Breast epithelium (tissue), 4 donors: ENCODE results near the gene PMM2. TPM values are rescaled to one million over a fixed set of nuclear protein-coding genes. Genes with fewer than 3 reads are reported as not detected.

Source experiments
- DNase-seq, 2 donors: peaks; one replicate each; pipeline ENCODE4 v3.0.0-alpha.2; 2019; ENCODE audit warnings: low spot score in 2 of 2
- H3K27ac ChIP-seq, 2 donors: fragments of 200-600 bp; sonication (generic) in 1 of 2; one replicate each; pipeline ENCODE4 v1.5.1; 2016 to 2019; ENCODE audit warnings: mild to moderate bottlenecking in 1 of 2
- H3K27me3 ChIP-seq, 2 donors: fragments of 200-600 bp; sonication (generic) in 1 of 2; one replicate each; pipeline versions ENCODE4 v1.5.1 to v1.6.0; 2017 to 2019; ENCODE audit warnings: control low read depth in 1 of 2, mild to moderate bottlenecking in 1 of 2
- H3K36me3 ChIP-seq: fragments of 200-600 bp; one replicate; pipeline ENCODE4 v1.5.1; 2019
- H3K4me1 ChIP-seq, 2 donors: fragments of 200-600 bp; sonication (generic); one replicate each; pipeline ENCODE4 v1.5.1; 2016 to 2019; ENCODE audit warnings: control low read depth in 1 of 2
- H3K4me3 ChIP-seq, 3 donors: fragments of 200-600 bp; sonication (generic); 1 replicate in 2 of 3; 2 replicates in 1 of 3; pipeline ENCODE4 v1.5.1; 2016 to 2019; ENCODE audit warnings: mild to moderate bottlenecking in 3 of 3, moderate library complexity in 2 of 3
- H3K9me3 ChIP-seq, 2 donors: fragments of 200-600 bp; sonication (generic) in 1 of 2; one replicate each; pipeline ENCODE4 v1.5.1; 2016 to 2019; ENCODE audit warnings: control low read depth in 1 of 2
- CTCF ChIP-seq, 3 donors: fragments of 450-650 bp; IDR thresholded peaks; one replicate each; pipeline ENCODE4 v1.5.1; 2016 to 2017; ENCODE audit warnings: antibody characterized with exemption in 3 of 3, mild to moderate bottlenecking in 3 of 3, moderate library complexity in 3 of 3
- POLR2A ChIP-seq: fragments of 450-650 bp; IDR thresholded peaks from one replicate; pipeline ENCODE4 v1.6.1; 2016; ENCODE audit warnings: antibody characterized with exemption, mild to moderate bottlenecking, moderate library complexity
- POLR2AphosphoS5 ChIP-seq, 3 donors: sonication (generic); formaldehyde crosslinking; IDR thresholded peaks; one replicate each; pipeline ENCODE4 v1.6.1; 2017; ENCODE audit warnings: antibody characterized with exemption in 3 of 3
- intact Hi-C: fragments of 100-400 bp; cut with DNase I; formaldehyde crosslinking; loops from one replicate; pipeline ENCODE4 v1.15.1; 2023; ENCODE audit warnings: low total_unique reads
- total RNA-seq, 3 donors: library from RNA; depleted of rRNA; stranded (reverse); fragments of >200 nt; gene quantifications; one replicate each; pipeline ENCODE4 v1.1.0, GENCODE V29; 2016

The PMM2 gene
- total RNA-seq, 3 donors from 2014 or later, result 21.4 to 36.4 (median 33.8) TPM

DNA sequence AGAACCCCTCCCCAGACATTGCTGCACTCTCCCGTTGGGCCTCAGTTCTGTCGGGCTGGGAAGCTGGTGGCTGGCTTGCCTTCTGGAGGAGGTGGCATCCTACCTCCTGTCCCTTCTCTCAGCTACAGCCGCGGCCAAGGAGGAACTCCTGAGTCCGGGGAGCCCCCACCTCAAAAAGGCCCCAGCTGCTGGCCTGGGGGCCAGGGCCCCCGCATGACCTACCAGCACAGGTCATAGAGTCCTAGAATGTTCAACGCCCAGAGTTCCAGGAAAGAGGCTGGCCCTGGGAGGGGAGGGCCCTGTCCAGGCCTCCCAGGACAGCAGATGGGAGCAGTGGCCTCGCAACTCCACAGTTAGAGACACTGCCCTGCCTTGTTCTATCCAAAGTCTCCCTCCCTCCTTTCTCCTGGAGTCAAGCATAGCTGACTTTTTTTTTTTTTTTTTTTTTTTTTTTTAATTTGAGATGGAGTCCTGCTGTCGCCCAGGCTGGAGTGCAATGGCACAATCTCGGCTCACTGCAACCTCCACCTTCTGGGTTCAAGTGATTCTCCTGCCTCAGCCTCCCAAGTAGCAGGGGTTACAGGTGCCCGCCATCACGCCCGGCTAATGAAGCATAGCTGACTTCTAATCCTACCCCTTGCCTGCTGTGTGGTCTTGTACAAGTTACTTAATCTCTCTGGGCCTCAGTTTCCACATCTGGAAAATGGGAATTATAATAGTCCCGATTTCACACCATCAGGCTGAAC lies 64.1 kb downstream of the PMM2 start:
- no peak for DNase-seq
- peaks cover 0 to 19% of the 10 kb centered on the region in 2 donors for H3K4me1 ChIP-seq
- H3K9me3 ChIP-seq, result no peaks in the 10 kb centered on the region
- no peaks in the 10 kb centered on the region for H3K27me3 ChIP-seq
- peak overlapping the region; percentile 55 to 75 for H3K27ac ChIP-seq
- no peak overlapping the region for H3K4me3 ChIP-seq
- H3K36me3 ChIP-seq, result no peaks in the 10 kb centered on the region
- TF ChIP-seq CTCF (IDR thresholded peaks at IDR 0.05), result no peak
- TF ChIP-seq POLR2AphosphoS5 (IDR thresholded peaks at IDR 0.05), result no peak
- no peak for TF ChIP-seq POLR2A
- intact Hi-C loops, result loop anchor here (10.0 kb wide), 1 partner anchor 1403 kb away; no protein-coding TSS in a partner anchor

DNA sequence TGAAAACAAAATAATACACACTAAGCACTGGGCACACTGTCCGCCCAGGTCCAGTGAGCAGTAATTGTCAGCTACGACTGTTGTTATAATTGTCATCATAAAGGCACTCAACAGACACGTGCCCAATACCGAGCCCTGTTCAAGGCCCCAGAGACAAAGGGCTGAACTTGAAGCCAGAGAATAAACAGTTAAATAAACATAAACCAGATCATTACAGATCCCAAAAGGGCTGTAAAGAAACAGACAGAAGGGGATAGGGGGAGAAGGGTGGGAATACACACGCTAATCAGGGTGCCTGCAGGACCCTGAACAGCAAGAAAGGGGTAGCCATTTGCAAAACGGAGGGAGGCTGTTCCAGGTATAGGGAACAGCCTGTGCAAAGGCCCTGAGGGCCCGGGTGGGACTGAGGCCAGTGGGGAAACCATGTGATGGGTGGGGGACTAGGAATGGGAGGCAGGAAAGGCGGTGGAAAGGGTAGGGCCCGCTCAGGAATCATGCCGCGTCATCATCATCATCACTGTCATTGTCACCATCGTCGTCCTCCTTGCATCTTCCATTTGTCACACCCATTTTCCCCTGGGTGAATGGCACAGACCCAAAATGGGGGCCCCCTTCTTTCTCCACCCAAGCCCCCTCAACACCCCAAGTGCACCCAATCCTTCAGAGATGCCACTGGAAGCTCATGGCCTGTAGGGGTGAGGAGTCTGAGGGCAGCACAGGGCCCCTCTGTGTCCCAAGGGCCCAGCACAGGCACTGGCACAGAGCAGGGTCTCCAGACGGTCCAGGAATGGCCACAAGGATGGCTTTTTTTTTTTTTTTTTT lies 64.9 kb downstream of the PMM2 start:
- peak overlapping the region in 1 of 2 donors; percentile 40 for H3K27ac ChIP-seq
- no peak overlapping the region for H3K4me3 ChIP-seq
- H3K27me3 ChIP-seq, result no peaks in the 10 kb centered on the region
- no peak for DNase-seq
- H3K36me3 ChIP-seq, result no peaks in the 10 kb centered on the region
- intact Hi-C loops, result loop anchor here (10.0 kb wide), 1 partner anchor 1402 kb away; no protein-coding TSS in a partner anchor
- H3K9me3 ChIP-seq, result no peaks in the 10 kb centered on the region
- TF ChIP-seq POLR2AphosphoS5 (IDR thresholded peaks at IDR 0.05) (no peak), POLR2A (no peak), CTCF (IDR thresholded peaks at IDR 0.05) (no peak)
- peaks cover 0 to 19% of the 10 kb centered on the region in 2 donors for H3K4me1 ChIP-seq

GRCh38 chr16:8863594-8864424 lies 66.2 kb downstream of the PMM2 start:
- DNase-seq, result no peak
- Histone ChIP-seq H3K9me3 (no peaks in the 10 kb centered on the region), H3K4me3 (no peak overlapping the region), H3K36me3 (no peaks in the 10 kb centered on the region), H3K27ac (peak overlapping the region in 1 of 2 donors; percentile 2), H3K4me1 (peaks cover 0 to 19% of the 10 kb centered on the region in 2 donors), H3K27me3 (no peaks in the 10 kb centered on the region)
- intact Hi-C loops, result loop anchor here (10.0 kb wide), 1 partner anchor 1401 kb away; no protein-coding TSS in a partner anchor
- TF ChIP-seq POLR2A (no peak), POLR2AphosphoS5 (IDR thresholded peaks at IDR 0.05) (peak in 1 of 3 donors; percentile 24)

GRCh38 chr16:8864480-8865110 lies 67.0 kb downstream of the PMM2 start:
- Histone ChIP-seq H3K4me3 (peak overlapping the region in 1 of 3 donors; percentile 14), H3K27ac (peak overlapping the region in 1 of 2 donors; percentile 52), H3K36me3 (no peaks in the 10 kb centered on the region), H3K9me3 (no peaks in the 10 kb centered on the region), H3K4me1 (peaks cover 0 to 19% of the 10 kb centered on the region in 2 donors), H3K27me3 (no peaks in the 10 kb centered on the region)
- intact Hi-C loops, result loop anchor here (10.0 kb wide), 1 partner anchor 1400 kb away; no protein-coding TSS in a partner anchor
- TF ChIP-seq CTCF (IDR thresholded peaks at IDR 0.05) (no peak), POLR2A (no peak), POLR2AphosphoS5 (IDR thresholded peaks at IDR 0.05) (no peak)
- no peak for DNase-seq
